ENCODE results near the gene NFKBIB.

The NFKBIB gene

GRCh38 chr19:38900202-38900629 lies 447 bp downstream of the NFKBIB start:
- H3K9me3 ChIP-seq (ENCODE audit: insufficient read depth, low read length): no peaks in the 10 kb centered on the region
- H3K9ac ChIP-seq (ENCODE audit: low read length): peak overlapping the region; percentile 71
- peaks cover 35% of the 10 kb centered on the region for H3K79me2 ChIP-seq (ENCODE audit: insufficient read depth, low read length)
- no peaks in the 10 kb centered on the region for H3K27me3 ChIP-seq (ENCODE audit: low read length)
- no peaks in the 10 kb centered on the region; the same call in 1 of the 2 replicates for H3F3A ChIP-seq (ENCODE audit: insufficient read depth)
- H3K9me2 ChIP-seq (replicated peaks; ENCODE audit: insufficient read depth, low read length): no peaks in the 10 kb centered on the region
- peak overlapping the region; percentile 92 for H3K4me2 ChIP-seq (ENCODE audit: low read depth, low read length, poor library complexity, severe bottlenecking)
- H3K27ac ChIP-seq (ENCODE audit: low read depth, low read length): peak overlapping the region; percentile 31; the same call in 1 of the 2 replicates
- H3K4me3 ChIP-seq (ENCODE audit: insufficient read depth, low read length, poor library complexity, severe bottlenecking): peak overlapping the region; percentile 97
- no peak for TF ChIP-seq EZH2phosphoT487 (conservative IDR thresholded peaks at IDR 0.05; ENCODE audit: low read length)
- no peak for TF ChIP-seq CTCF (IDR thresholded peaks at IDR 0.05; ENCODE audit: insufficient read depth, low read length, poor library complexity, severe bottlenecking)
- H3K36me3 ChIP-seq (ENCODE audit: low read length): no peaks in the 10 kb centered on the region
- peak overlapping the region; percentile 65 for H2AFZ ChIP-seq (ENCODE audit: low read depth, low read length, severe bottlenecking)
- H4K20me1 ChIP-seq (ENCODE audit: low read depth, low read length): no peaks in the 10 kb centered on the region

- H3K36me3 ChIP-seq (ENCODE audit: low read length): 0 out of 2 replicates have a peak, but pooled peaks cover 2% of the 10 kb centered on the region
- no peaks in the 10 kb centered on the region; the same call in 1 of the 2 replicates for H3F3A ChIP-seq (ENCODE audit: insufficient read depth)
- H3K4me2 ChIP-seq (ENCODE audit: low read depth, low read length, poor library complexity, severe bottlenecking): peak overlapping the region; percentile 92
- H3K9ac ChIP-seq (ENCODE audit: low read length): peak overlapping the region; percentile 71
- H3K4me3 ChIP-seq (ENCODE audit: insufficient read depth, low read length, poor library complexity, severe bottlenecking): peak overlapping the region; percentile 97
- no peaks in the 10 kb centered on the region for H4K20me1 ChIP-seq (ENCODE audit: low read depth, low read length)
- H3K79me2 ChIP-seq (ENCODE audit: insufficient read depth, low read length): peaks cover 35% of the 10 kb centered on the region
- TF ChIP-seq EZH2phosphoT487 (conservative IDR thresholded peaks at IDR 0.05; ENCODE audit: low read length): no peak
- TF ChIP-seq CTCF (IDR thresholded peaks at IDR 0.05; ENCODE audit: insufficient read depth, low read length, poor library complexity, severe bottlenecking): no peak
- no peaks in the 10 kb centered on the region for H3K27me3 ChIP-seq (ENCODE audit: low read length)
- H2AFZ ChIP-seq (ENCODE audit: low read depth, low read length, severe bottlenecking): no peak overlapping the region
- no peaks in the 10 kb centered on the region for H3K9me3 ChIP-seq (ENCODE audit: insufficient read depth, low read length)
- no peaks in the 10 kb centered on the region for H3K9me2 ChIP-seq (replicated peaks; ENCODE audit: insufficient read depth, low read length)
- H3K27ac ChIP-seq (ENCODE audit: low read depth, low read length): 0 out of 2 replicates have a peak overlapping the region, but pooled peaks have one; percentile 31
Measured at GRCh38 chr19:38900743-38901190, 998 bp downstream of the NFKBIB start.

- no peak for TF ChIP-seq EZH2phosphoT487 (conservative IDR thresholded peaks at IDR 0.05; ENCODE audit: low read length)
- TF ChIP-seq CTCF (IDR thresholded peaks at IDR 0.05; ENCODE audit: insufficient read depth, low read length, poor library complexity, severe bottlenecking): no peak
- Histone ChIP-seq H3K27ac (ENCODE audit: low read depth, low read length) (no peak overlapping the region), H3K9ac (ENCODE audit: low read length) (no peak overlapping the region), H3K9me2 (replicated peaks; ENCODE audit: insufficient read depth, low read length) (no peaks in the 10 kb centered on the region), H3F3A (ENCODE audit: insufficient read depth) (no peaks in the 10 kb centered on the region; the same call in 1 of the 2 replicates), H3K4me2 (ENCODE audit: low read depth, low read length, poor library complexity, severe bottlenecking) (peak overlapping the region; percentile 92), H3K4me3 (ENCODE audit: insufficient read depth, low read length, poor library complexity, severe bottlenecking) (peak overlapping the region; percentile 97), H3K9me3 (ENCODE audit: insufficient read depth, low read length) (no peaks in the 10 kb centered on the region), H2AFZ (ENCODE audit: low read depth, low read length, severe bottlenecking) (no peak overlapping the region), H3K79me2 (ENCODE audit: insufficient read depth, low read length) (peaks cover 35% of the 10 kb centered on the region), H3K27me3 (ENCODE audit: low read length) (no peaks in the 10 kb centered on the region), H3K36me3 (ENCODE audit: low read length) (0 out of 2 replicates have a peak, but pooled peaks cover 3% of the 10 kb centered on the region), H4K20me1 (ENCODE audit: low read depth, low read length) (no peaks in the 10 kb centered on the region)
Measured at GRCh38 chr19:38901683-38902082, 1.9 kb downstream of the NFKBIB start.

Measured in SU-DHL-6 (cell line).